ENCODE results near the gene ILF3.
A peak's percentile ranks its signal among the peaks of the same experiment; 100 is the strongest.

ILF3 gene

GRCh38 chr19:10723591-10723990 lies 69.4 kb downstream of the ILF3 start:
- no peak for TF ChIP-seq CTCF (conservative IDR thresholded peaks at IDR 0.05; ENCODE audit: low read length)
- H3K4me3 ChIP-seq (ENCODE audit: low read length): no peak overlapping the region
- no peak for DNase-seq (ENCODE audit: low read depth)

GRCh38 chr19:10724573-10725071 lies 70.5 kb downstream of the ILF3 start:
- TF ChIP-seq CTCF (conservative IDR thresholded peaks at IDR 0.05; ENCODE audit: low read length): no peak
- H3K4me3 ChIP-seq (ENCODE audit: low read length): no peak overlapping the region
- peak; percentile 68 for DNase-seq (ENCODE audit: low read depth)

GRCh38 chr19:10725415-10725814 lies 71.3 kb downstream of the ILF3 start:
- TF ChIP-seq CTCF (conservative IDR thresholded peaks at IDR 0.05; ENCODE audit: low read length): no peak
- no peak overlapping the region for H3K4me3 ChIP-seq (ENCODE audit: low read length)
- no peak for DNase-seq (ENCODE audit: low read depth)

- no peak overlapping the region for H3K4me3 ChIP-seq (ENCODE audit: low read length)
- DNase-seq (ENCODE audit: low read depth): no peak
- no peak for TF ChIP-seq CTCF (conservative IDR thresholded peaks at IDR 0.05; ENCODE audit: low read length)
These were observed 72.1 kb downstream of the ILF3 start for GRCh38 chr19:10726268-10726667.

GRCh38 chr19:10727685-10728201 lies 73.6 kb downstream of the ILF3 start:
- DNase-seq (ENCODE audit: low read depth): peak; percentile 38
- H3K4me3 ChIP-seq (ENCODE audit: low read length): no peak overlapping the region
- TF ChIP-seq CTCF (conservative IDR thresholded peaks at IDR 0.05; ENCODE audit: low read length): no peak

GRCh38 chr19:10729411-10729810 lies 75.3 kb downstream of the ILF3 start:
- no peak overlapping the region for H3K4me3 ChIP-seq (ENCODE audit: low read length)
- no peak for DNase-seq (ENCODE audit: low read depth)
- TF ChIP-seq CTCF (conservative IDR thresholded peaks at IDR 0.05; ENCODE audit: low read length): no peak

GRCh38 chr19:10730932-10731331 lies 76.8 kb downstream of the ILF3 start:
- DNase-seq (ENCODE audit: low read depth): no peak
- H3K4me3 ChIP-seq (ENCODE audit: low read length): no peak overlapping the region
- no peak for TF ChIP-seq CTCF (conservative IDR thresholded peaks at IDR 0.05; ENCODE audit: low read length)
